GM18909 (cell line): Measurements from ENCODE around the gene OR52A5.

Experiments
- ATAC-seq: cut with Tn5 transposase; IDR thresholded peaks from one replicate; pipeline ENCODE4 v1.9.1; 2021; ENCODE audit warnings: mild to moderate bottlenecking; ENCODE audit not compliant: unreplicated experiment, poor library complexity

The OR52A5 gene

GRCh38 chr11:5118893-5119292 lies 19.3 kb downstream of the OR52A5 start:
- no peak for ATAC-seq

- no peak for ATAC-seq
Measured at GRCh38 chr11:5117588-5117987, 20.6 kb downstream of the OR52A5 start.

- ATAC-seq: no peak
Measured at GRCh38 chr11:5115339-5115738, 22.8 kb downstream of the OR52A5 start.

- ATAC-seq: no peak
Measured at GRCh38 chr11:5107285-5107684, 30.9 kb downstream of the OR52A5 start.

GRCh38 chr11:5103066-5103465 lies 35.1 kb downstream of the OR52A5 start:
- no peak for ATAC-seq

GRCh38 chr11:5102246-5102645 lies 35.9 kb downstream of the OR52A5 start:
- no peak for ATAC-seq

GRCh38 chr11:5096011-5096410 lies 42.1 kb downstream of the OR52A5 start:
- no peak for ATAC-seq

- no peak for ATAC-seq
Measured at GRCh38 chr11:5092821-5093585, 45.2 kb downstream of the OR52A5 start.

GRCh38 chr11:5090668-5091067 lies 47.5 kb downstream of the OR52A5 start:
- no peak for ATAC-seq

- no peak for ATAC-seq
Measured at GRCh38 chr11:5088556-5088955, 49.6 kb downstream of the OR52A5 start.

GRCh38 chr11:5083602-5084001 lies 54.6 kb downstream of the OR52A5 start:
- ATAC-seq: no peak

GRCh38 chr11:5081405-5081804 lies 56.8 kb downstream of the OR52A5 start:
- no peak for ATAC-seq
